Measurements from ENCODE around the gene GBF1. TPM values are rescaled to one million over a fixed set of nuclear protein-coding genes. Genes with fewer than 3 reads are reported as not detected.

GBF1 gene
- total and polyA plus RNA-seq, 7 experiments from 2014 or later = 8.5 to 47.2 (median 37.2) TPM

- H3K27ac Mint-ChIP-seq = no peak overlapping the region
- CTCF ChIA-PET = no interaction called here
- DNase-seq (no peak), ATAC-seq (no peak)
- H3K4me3 ChIP-seq (ENCODE audit: low read length) = no peak overlapping the region
- POLR2A ChIA-PET = interaction anchor here (0.5 kb wide), 1 partner anchor 119 kb away, joined by 3 read pairs; no protein-coding TSS in a partner anchor
- H3K4me1 Mint-ChIP-seq = peaks cover 0 to 4% (median 0%) of the 10 kb centered on the region in 7 donors
- peaks cover 5 to 49% (median 17%) of the 10 kb centered on the region in 5 donors for H3K36me3 Mint-ChIP-seq
- no peaks in the 10 kb centered on the region for H3K9me3 Mint-ChIP-seq
- no peaks in the 10 kb centered on the region for H3K27me3 ChIP-seq (ENCODE audit: control insufficient read depth in 2 of 2, insufficient read depth in 2 of 2, low read length in 2 of 2)
- H3K4me1 ChIP-seq (ENCODE audit: control insufficient read depth in 2 of 2, insufficient read depth in 2 of 2, low read length in 2 of 2) = no peaks in the 10 kb centered on the region
- no peaks in the 10 kb centered on the region for H3K9me3 ChIP-seq (ENCODE audit: control insufficient read depth in 2 of 3, low read length in 3 of 3)
- no peak overlapping the region for H3K27ac ChIP-seq (ENCODE audit: low read depth, low read length)
- no peak overlapping the region for H3K4me3 Mint-ChIP-seq
- H3K36me3 ChIP-seq (ENCODE audit: control insufficient read depth in 2 of 3, insufficient read depth in 3 of 3, low read length in 3 of 3) = peaks cover 24 to 76% (median 26%) of the 10 kb centered on the region in 3 experiments
- intact Hi-C loops (cut with micrococcal nuclease) = no loop called here
- H3K27me3 Mint-ChIP-seq = no peaks in the 10 kb centered on the region
Measured at GRCh38 chr10:102375867-102376266, 130.5 kb downstream of the GBF1 start.

DNA sequence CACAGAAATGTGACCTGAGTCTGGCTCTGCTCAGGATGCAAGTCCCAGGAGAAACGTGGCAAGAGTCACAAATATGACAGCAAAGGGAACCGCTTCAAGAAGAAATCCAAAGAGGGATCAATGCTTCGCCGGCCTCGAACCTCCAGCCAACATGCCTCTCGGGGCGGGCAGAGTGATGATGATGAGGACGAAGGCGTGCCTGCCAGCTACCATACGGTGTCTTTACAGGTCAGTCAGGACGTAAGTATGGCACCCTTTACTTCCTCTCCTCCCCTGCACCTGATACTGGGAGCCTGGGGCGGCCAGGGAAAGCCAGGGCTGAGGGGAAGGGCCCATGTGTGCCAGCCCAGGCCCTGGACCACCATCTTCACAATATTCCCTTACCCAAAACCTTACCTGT, 131.6 kb downstream of the GBF1 start:
- Histone ChIP-seq H3K4me3 (ENCODE audit: low read length) (no peak overlapping the region), H3K27me3 (ENCODE audit: control insufficient read depth in 2 of 2, insufficient read depth in 2 of 2, low read length in 2 of 2) (no peaks in the 10 kb centered on the region), H3K4me1 (ENCODE audit: control insufficient read depth in 2 of 2, insufficient read depth in 2 of 2, low read length in 2 of 2) (no peaks in the 10 kb centered on the region), H3K9me3 (ENCODE audit: control insufficient read depth in 2 of 3, low read length in 3 of 3) (no peaks in the 10 kb centered on the region), H3K36me3 (ENCODE audit: control insufficient read depth in 2 of 3, insufficient read depth in 3 of 3, low read length in 3 of 3) (peaks cover 16 to 78% (median 23%) of the 10 kb centered on the region in 3 experiments), H3K27ac (ENCODE audit: low read depth, low read length) (no peak overlapping the region)
- H3K27me3 Mint-ChIP-seq = no peaks in the 10 kb centered on the region
- ChIA-PET POLR2A (no interaction called here), CTCF (no interaction called here)
- peak overlapping the region in 2 of 9 donors; percentile 19 to 51 for H3K27ac Mint-ChIP-seq
- H3K36me3 Mint-ChIP-seq = peaks cover 8 to 49% (median 17%) of the 10 kb centered on the region in 5 donors
- no peaks in the 10 kb centered on the region for H3K9me3 Mint-ChIP-seq
- DNase-seq (no peak), ATAC-seq (no peak)
- intact Hi-C loops (cut with micrococcal nuclease) = no loop called here
- no peak overlapping the region for H3K4me3 Mint-ChIP-seq
- peaks cover 0 to 4% (median 0%) of the 10 kb centered on the region in 7 donors for H3K4me1 Mint-ChIP-seq

DNA sequence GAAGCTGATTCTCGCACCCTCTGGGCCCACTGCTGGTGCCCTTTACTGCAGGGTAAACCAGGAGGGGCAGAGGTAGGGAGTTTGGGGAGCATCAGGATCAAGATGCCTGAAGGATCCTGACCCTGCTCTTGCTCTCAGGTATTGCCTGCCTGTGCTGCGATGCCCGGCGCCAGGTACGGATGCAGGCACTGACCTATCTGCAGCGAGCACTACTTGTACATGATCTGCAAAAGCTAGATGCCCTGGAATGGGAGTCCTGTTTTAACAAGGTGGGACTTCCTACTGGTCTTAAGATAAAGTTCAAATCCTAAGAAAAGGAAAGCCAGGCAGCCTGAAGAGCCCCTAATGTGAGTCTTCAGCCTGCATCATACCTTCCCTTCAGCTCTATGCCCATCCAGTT, 134.1 kb downstream of the GBF1 start:
- intact Hi-C loops (cut with micrococcal nuclease) = no loop called here
- H3K27me3 ChIP-seq (ENCODE audit: control insufficient read depth in 2 of 2, insufficient read depth in 2 of 2, low read length in 2 of 2) = no peaks in the 10 kb centered on the region
- Mint-ChIP-seq H3K36me3 (peaks cover 6 to 42% (median 13%) of the 10 kb centered on the region in 5 donors), H3K27ac (no peak overlapping the region), H3K4me3 (no peak overlapping the region), H3K4me1 (peaks cover 0 to 4% (median 0%) of the 10 kb centered on the region in 7 donors), H3K9me3 (no peaks in the 10 kb centered on the region), H3K27me3 (no peaks in the 10 kb centered on the region)
- no peak overlapping the region for H3K27ac ChIP-seq (ENCODE audit: low read depth, low read length)
- peaks cover 14 to 75% (median 15%) of the 10 kb centered on the region in 3 experiments for H3K36me3 ChIP-seq (ENCODE audit: control insufficient read depth in 2 of 3, insufficient read depth in 3 of 3, low read length in 3 of 3)
- H3K4me3 ChIP-seq (ENCODE audit: low read length) = no peak overlapping the region
- DNase-seq (no peak), ATAC-seq (no peak)
- H3K4me1 ChIP-seq (ENCODE audit: control insufficient read depth in 2 of 2, insufficient read depth in 2 of 2, low read length in 2 of 2) = no peaks in the 10 kb centered on the region
- ChIA-PET POLR2A (no interaction called here), CTCF (no interaction called here)
- no peaks in the 10 kb centered on the region for H3K9me3 ChIP-seq (ENCODE audit: control insufficient read depth in 2 of 3, low read length in 3 of 3)

DNA sequence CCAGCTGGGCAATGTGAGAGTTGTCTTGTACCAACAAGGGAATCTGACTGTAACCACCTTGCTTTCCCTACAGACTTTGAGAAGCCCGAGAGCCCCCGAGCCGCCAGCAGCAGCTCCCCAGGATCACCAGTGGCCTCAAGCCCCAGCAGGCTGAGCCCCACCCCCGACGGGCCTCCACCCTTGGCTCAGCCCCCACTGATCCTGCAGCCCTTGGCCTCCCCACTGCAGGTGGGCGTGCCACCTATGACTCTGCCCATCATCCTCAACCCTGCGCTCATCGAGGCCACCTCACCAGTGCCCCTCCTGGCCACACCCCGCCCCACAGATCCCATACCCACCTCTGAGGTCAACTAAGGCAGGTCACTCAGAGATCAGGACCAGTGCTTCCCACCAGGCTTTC, 136.7 kb downstream of the GBF1 start:
- no peak overlapping the region for H3K27ac ChIP-seq (ENCODE audit: low read depth, low read length)
- H3K9me3 ChIP-seq (ENCODE audit: control insufficient read depth in 2 of 3, low read length in 3 of 3) = no peaks in the 10 kb centered on the region
- ATAC-seq = no peak
- Mint-ChIP-seq H3K36me3 (peaks cover 6 to 34% (median 9%) of the 10 kb centered on the region in 5 donors), H3K4me1 (peaks cover 0 to 5% (median 0%) of the 10 kb centered on the region in 7 donors), H3K4me3 (no peak overlapping the region), H3K27ac (peak overlapping the region in 1 of 9 donors; percentile 59), H3K27me3 (no peaks in the 10 kb centered on the region), H3K9me3 (no peaks in the 10 kb centered on the region)
- no peak overlapping the region for H3K4me3 ChIP-seq (ENCODE audit: low read length)
- no peaks in the 10 kb centered on the region for H3K4me1 ChIP-seq (ENCODE audit: control insufficient read depth in 2 of 2, insufficient read depth in 2 of 2, low read length in 2 of 2)
- DNase-seq = no peak
- H3K36me3 ChIP-seq (ENCODE audit: control insufficient read depth in 2 of 3, insufficient read depth in 3 of 3, low read length in 3 of 3) = peaks cover 11 to 56% (median 15%) of the 10 kb centered on the region in 3 experiments
- intact Hi-C loops (cut with micrococcal nuclease) = no loop called here
- H3K27me3 ChIP-seq (ENCODE audit: control insufficient read depth in 2 of 2, insufficient read depth in 2 of 2, low read length in 2 of 2) = no peaks in the 10 kb centered on the region
- ChIA-PET CTCF (interaction anchor here (0.5 to 1.0 kb wide), 2 partner anchors 17 to 30 kb away, joined by 3 read pairs; no protein-coding TSS in a partner anchor), POLR2A (no interaction called here)

DNA sequence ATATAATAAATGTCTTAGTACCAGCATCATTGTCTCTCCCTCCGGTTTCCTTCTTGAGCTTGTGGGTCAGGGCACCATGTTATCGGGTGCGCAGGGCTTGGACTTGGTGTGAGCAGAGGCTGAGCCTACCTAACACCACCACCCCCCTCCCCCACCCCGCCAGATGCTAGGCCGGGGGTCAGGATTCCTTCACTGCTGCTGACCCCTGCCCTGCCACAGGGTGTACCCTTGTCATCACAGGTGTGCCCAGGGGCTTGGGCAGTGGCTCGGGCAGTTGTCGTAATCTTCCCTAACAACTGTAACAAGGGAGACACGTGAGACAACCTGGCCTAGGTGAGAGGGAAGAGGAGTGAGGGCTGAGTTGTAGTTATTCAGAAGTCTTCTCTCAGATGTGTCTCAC, 137.5 kb downstream of the GBF1 start:
- Histone ChIP-seq H3K4me3 (ENCODE audit: low read length) (no peak overlapping the region), H3K27ac (ENCODE audit: low read depth, low read length) (no peak overlapping the region), H3K9me3 (ENCODE audit: control insufficient read depth in 2 of 3, low read length in 3 of 3) (no peaks in the 10 kb centered on the region), H3K27me3 (ENCODE audit: control insufficient read depth in 2 of 2, insufficient read depth in 2 of 2, low read length in 2 of 2) (no peaks in the 10 kb centered on the region), H3K36me3 (ENCODE audit: control insufficient read depth in 2 of 3, insufficient read depth in 3 of 3, low read length in 3 of 3) (peaks cover 11 to 55% (median 15%) of the 10 kb centered on the region in 3 experiments), H3K4me1 (ENCODE audit: control insufficient read depth in 2 of 2, insufficient read depth in 2 of 2, low read length in 2 of 2) (no peaks in the 10 kb centered on the region)
- peaks cover 0 to 5% (median 0%) of the 10 kb centered on the region in 7 donors for H3K4me1 Mint-ChIP-seq
- no peaks in the 10 kb centered on the region for H3K9me3 Mint-ChIP-seq
- H3K27ac Mint-ChIP-seq = no peak overlapping the region
- intact Hi-C loops (cut with micrococcal nuclease) = no loop called here
- POLR2A ChIA-PET = interaction anchor here (0.7 kb wide), 1 partner anchor 107 kb away, joined by 3 read pairs; no protein-coding TSS in a partner anchor
- H3K36me3 Mint-ChIP-seq = peaks cover 6 to 34% (median 9%) of the 10 kb centered on the region in 5 donors
- H3K27me3 Mint-ChIP-seq = no peaks in the 10 kb centered on the region
- no peak for DNase-seq
- ATAC-seq = no peak
- CTCF ChIA-PET = interaction anchor here (1.0 kb wide), 1 partner anchor 31 kb away, joined by 3 read pairs; no protein-coding TSS in a partner anchor
- H3K4me3 Mint-ChIP-seq = no peak overlapping the region

GRCh38 chr10:102384053-102384452, 138.7 kb downstream of the GBF1 start:
- Histone ChIP-seq H3K9me3 (ENCODE audit: control insufficient read depth in 2 of 3, low read length in 3 of 3) (no peaks in the 10 kb centered on the region), H3K4me1 (ENCODE audit: control insufficient read depth in 2 of 2, insufficient read depth in 2 of 2, low read length in 2 of 2) (no peaks in the 10 kb centered on the region), H3K4me3 (ENCODE audit: low read length) (no peak overlapping the region), H3K36me3 (ENCODE audit: control insufficient read depth in 2 of 3, insufficient read depth in 3 of 3, low read length in 3 of 3) (peaks cover 11 to 45% (median 15%) of the 10 kb centered on the region in 3 experiments), H3K27me3 (ENCODE audit: control insufficient read depth in 2 of 2, insufficient read depth in 2 of 2, low read length in 2 of 2) (no peaks in the 10 kb centered on the region), H3K27ac (ENCODE audit: low read depth, low read length) (no peak overlapping the region)
- peak overlapping the region in 1 of 9 donors; percentile 19 for H3K27ac Mint-ChIP-seq
- CTCF ChIA-PET = interaction anchor here (0.6 to 1.8 kb wide), 3 partner anchors 9 to 95 kb away, joined by 3 to 6 read pairs (median 6); no protein-coding TSS in a partner anchor
- peak; percentile 52 for ATAC-seq
- peaks cover 0 to 5% (median 0%) of the 10 kb centered on the region in 7 donors for H3K4me1 Mint-ChIP-seq
- H3K36me3 Mint-ChIP-seq = peaks cover 6 to 31% (median 9%) of the 10 kb centered on the region in 5 donors
- no peaks in the 10 kb centered on the region for H3K9me3 Mint-ChIP-seq
- POLR2A ChIA-PET = interaction anchor here (0.7 to 2.1 kb wide), 3 partner anchors 10 to 161 kb away, joined by 3 to 6 read pairs (median 5); no protein-coding TSS in a partner anchor
- no peak for DNase-seq
- intact Hi-C loops (cut with micrococcal nuclease) = no loop called here
- H3K4me3 Mint-ChIP-seq = no peak overlapping the region
- H3K27me3 Mint-ChIP-seq = no peaks in the 10 kb centered on the region

Measured in naive thymus-derived CD4-positive, alpha-beta T cell (primary cell).